ENCODE measurements around the gene SLC25A17.
"Not testable (repeated sequence)": the region's sequence is repeated elsewhere in the genome, so short reads cannot be mapped to it uniquely, and the experiment has no call there.

Gene SLC25A17, protein sequence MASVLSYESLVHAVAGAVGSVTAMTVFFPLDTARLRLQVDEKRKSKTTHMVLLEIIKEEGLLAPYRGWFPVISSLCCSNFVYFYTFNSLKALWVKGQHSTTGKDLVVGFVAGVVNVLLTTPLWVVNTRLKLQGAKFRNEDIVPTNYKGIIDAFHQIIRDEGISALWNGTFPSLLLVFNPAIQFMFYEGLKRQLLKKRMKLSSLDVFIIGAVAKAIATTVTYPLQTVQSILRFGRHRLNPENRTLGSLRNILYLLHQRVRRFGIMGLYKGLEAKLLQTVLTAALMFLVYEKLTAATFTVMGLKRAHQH
- total RNA-seq, result 6.6 to 8.7 (median 8.0) reads per million in 3 donors

DNA sequence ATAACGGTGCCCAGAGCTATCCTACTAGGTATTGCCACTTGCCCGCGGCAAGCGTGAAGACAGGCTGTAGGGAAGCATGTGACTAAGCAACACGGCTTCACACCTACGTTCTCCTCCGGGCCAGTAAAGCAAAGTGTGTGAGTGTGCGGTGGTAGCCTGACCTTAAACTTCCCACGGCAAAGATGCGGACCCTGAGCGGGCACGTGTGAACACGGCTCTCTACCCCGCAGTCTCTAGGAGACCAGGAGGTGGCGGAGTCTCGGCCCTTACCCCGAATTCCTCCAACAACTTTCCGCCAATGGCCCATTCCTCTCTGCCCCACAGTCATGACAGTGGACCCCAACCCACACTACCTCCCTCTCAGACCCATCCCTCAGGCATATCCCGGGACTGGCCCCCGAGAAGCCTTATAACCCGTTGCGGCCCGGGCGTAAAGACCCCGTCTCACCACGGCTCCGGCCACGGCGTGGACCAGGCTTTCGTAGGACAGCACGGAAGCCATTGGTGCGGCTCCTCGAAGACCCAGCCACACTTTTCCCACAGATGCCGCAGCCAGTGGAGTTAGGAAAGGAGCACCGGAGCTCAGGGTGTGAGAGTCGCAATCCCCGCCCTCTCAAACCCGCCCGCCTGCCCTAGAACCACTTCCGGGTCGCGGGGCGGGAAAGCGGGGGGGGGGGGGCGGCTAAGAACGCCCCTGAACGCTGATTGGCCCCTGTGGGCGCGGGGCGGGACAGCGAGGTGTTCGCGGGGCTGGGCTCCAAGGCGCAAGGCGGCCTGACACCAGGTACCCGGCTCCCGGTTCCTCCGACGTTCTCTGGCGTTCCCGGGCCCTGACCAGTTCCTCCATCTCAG, at the start of gene SLC25A17:
Gene SLC25A17 (minus strand): TSS at position 600 of the 852 bp plus-strand sequence. CDS start 98 bp downstream, at position 502.
- H3K27me3 ChIP-seq (replicated peaks; ENCODE audit: control insufficient read depth, insufficient read depth, low read length, poor library complexity, severe bottlenecking), result no peaks in the 10 kb centered on the region
- H3K36me3 ChIP-seq (ENCODE audit: control insufficient read depth, insufficient read depth, low read length), result peaks cover under 1% of the 10 kb centered on the region
- H3K4me3 ChIP-seq (ENCODE audit: insufficient read depth, low read depth, low read length, poor library complexity, severe bottlenecking), result peak within 1 kb of the TSS; percentile 100
- no peaks in the 10 kb centered on the region for H3K9me3 ChIP-seq (ENCODE audit: control insufficient read depth, low read length)
- H3K27ac ChIP-seq (ENCODE audit: insufficient read depth, low read length, poor library complexity, severe bottlenecking), result peak within 1 kb of the TSS; percentile 87
- peaks cover 7% of the 10 kb centered on the region for H3K4me1 ChIP-seq (ENCODE audit: control insufficient read depth, insufficient read depth, low read length, poor library complexity, severe bottlenecking)
- DNase-seq, result peak; percentile 74 to 83 (median 82)

DNA sequence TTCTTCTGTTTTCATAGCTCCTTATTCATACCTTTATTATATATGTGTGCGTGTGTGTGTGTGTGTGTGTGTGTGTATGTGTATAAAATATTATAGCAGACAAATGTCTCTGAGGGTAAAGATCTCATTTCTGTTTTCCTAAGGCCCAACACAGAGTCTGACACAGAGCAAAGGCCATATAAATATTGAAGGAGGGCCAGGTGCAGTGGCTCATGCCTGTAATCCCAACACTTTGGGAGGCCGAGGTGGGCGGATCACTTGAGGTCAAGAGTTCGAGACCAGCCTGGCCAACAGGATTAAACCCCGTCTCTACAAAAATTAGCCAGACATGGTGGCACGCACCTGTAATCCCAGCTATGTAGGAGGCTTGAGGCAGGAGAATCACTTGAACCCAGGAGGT, 49.2 kb upstream of the SLC25A17 start:
- not testable (repeated sequence) for H3K27me3 ChIP-seq (replicated peaks; ENCODE audit: control insufficient read depth, insufficient read depth, low read length, poor library complexity, severe bottlenecking); H3K4me3 ChIP-seq (ENCODE audit: insufficient read depth, low read depth, low read length, poor library complexity, severe bottlenecking); H3K9me3 ChIP-seq (ENCODE audit: control insufficient read depth, low read length); H3K36me3 ChIP-seq (ENCODE audit: control insufficient read depth, insufficient read depth, low read length); DNase-seq; H3K4me1 ChIP-seq (ENCODE audit: control insufficient read depth, insufficient read depth, low read length, poor library complexity, severe bottlenecking); H3K27ac ChIP-seq (ENCODE audit: insufficient read depth, low read length, poor library complexity, severe bottlenecking)

GRCh38 chr22:40867109-40867508, 48.0 kb upstream of the SLC25A17 start:
- H3K4me3 ChIP-seq (ENCODE audit: insufficient read depth, low read depth, low read length, poor library complexity, severe bottlenecking), result no peak overlapping the region
- H3K36me3 ChIP-seq (ENCODE audit: control insufficient read depth, insufficient read depth, low read length), result peaks cover 2% of the 10 kb centered on the region
- H3K27me3 ChIP-seq (replicated peaks; ENCODE audit: control insufficient read depth, insufficient read depth, low read length, poor library complexity, severe bottlenecking), result no peaks in the 10 kb centered on the region
- no peak overlapping the region for H3K27ac ChIP-seq (ENCODE audit: insufficient read depth, low read length, poor library complexity, severe bottlenecking)
- H3K9me3 ChIP-seq (ENCODE audit: control insufficient read depth, low read length), result no peaks in the 10 kb centered on the region
- no peak for DNase-seq
- H3K4me1 ChIP-seq (ENCODE audit: control insufficient read depth, insufficient read depth, low read length, poor library complexity, severe bottlenecking), result no peaks in the 10 kb centered on the region

DNA sequence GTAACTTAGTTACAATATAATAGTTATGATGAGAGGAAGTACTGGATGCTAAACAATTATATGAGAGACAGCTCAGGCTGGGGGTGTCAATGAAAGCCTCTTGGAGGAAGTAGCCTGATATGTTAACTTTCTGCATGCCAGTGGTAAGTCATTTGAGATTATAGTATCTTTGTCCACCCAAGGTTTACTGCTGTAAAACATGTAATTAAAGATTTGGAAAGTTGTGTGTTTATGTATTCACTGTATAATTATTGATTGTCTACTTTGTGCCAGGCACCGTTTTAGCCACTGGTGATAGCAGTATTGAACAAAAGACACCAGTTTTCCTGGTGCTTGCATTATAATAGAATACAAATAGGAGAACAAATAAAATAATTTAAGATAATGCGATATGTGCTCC, 43.4 kb upstream of the SLC25A17 start:
- Histone ChIP-seq H3K9me3 (ENCODE audit: control insufficient read depth, low read length) (no peaks in the 10 kb centered on the region), H3K4me3 (ENCODE audit: insufficient read depth, low read depth, low read length, poor library complexity, severe bottlenecking) (no peak overlapping the region), H3K36me3 (ENCODE audit: control insufficient read depth, insufficient read depth, low read length) (no peaks in the 10 kb centered on the region), H3K27me3 (replicated peaks; ENCODE audit: control insufficient read depth, insufficient read depth, low read length, poor library complexity, severe bottlenecking) (no peaks in the 10 kb centered on the region), H3K27ac (ENCODE audit: insufficient read depth, low read length, poor library complexity, severe bottlenecking) (no peak overlapping the region), H3K4me1 (ENCODE audit: control insufficient read depth, insufficient read depth, low read length, poor library complexity, severe bottlenecking) (peaks cover 6% of the 10 kb centered on the region)
- DNase-seq, result no peak

- Histone ChIP-seq H3K36me3 (ENCODE audit: control insufficient read depth, insufficient read depth, low read length) (no peaks in the 10 kb centered on the region), H3K4me1 (ENCODE audit: control insufficient read depth, insufficient read depth, low read length, poor library complexity, severe bottlenecking) (peaks cover 10% of the 10 kb centered on the region), H3K9me3 (ENCODE audit: control insufficient read depth, low read length) (no peaks in the 10 kb centered on the region), H3K4me3 (ENCODE audit: insufficient read depth, low read depth, low read length, poor library complexity, severe bottlenecking) (no peak within 1 kb of the TSS), H3K27ac (ENCODE audit: insufficient read depth, low read length, poor library complexity, severe bottlenecking) (no peak within 1 kb of the TSS), H3K27me3 (replicated peaks; ENCODE audit: control insufficient read depth, insufficient read depth, low read length, poor library complexity, severe bottlenecking) (no peaks in the 10 kb centered on the region)
- DNase-seq, result no peak
Observed at GRCh38 chr22:40862013-40862412, 42.9 kb upstream of the SLC25A17 start, which contains the start of gene DNAJB7. DNAJB7 (minus strand) TSS chr22:40862113; CDS start chr22:40861994, 119 bp downstream.

DNA sequence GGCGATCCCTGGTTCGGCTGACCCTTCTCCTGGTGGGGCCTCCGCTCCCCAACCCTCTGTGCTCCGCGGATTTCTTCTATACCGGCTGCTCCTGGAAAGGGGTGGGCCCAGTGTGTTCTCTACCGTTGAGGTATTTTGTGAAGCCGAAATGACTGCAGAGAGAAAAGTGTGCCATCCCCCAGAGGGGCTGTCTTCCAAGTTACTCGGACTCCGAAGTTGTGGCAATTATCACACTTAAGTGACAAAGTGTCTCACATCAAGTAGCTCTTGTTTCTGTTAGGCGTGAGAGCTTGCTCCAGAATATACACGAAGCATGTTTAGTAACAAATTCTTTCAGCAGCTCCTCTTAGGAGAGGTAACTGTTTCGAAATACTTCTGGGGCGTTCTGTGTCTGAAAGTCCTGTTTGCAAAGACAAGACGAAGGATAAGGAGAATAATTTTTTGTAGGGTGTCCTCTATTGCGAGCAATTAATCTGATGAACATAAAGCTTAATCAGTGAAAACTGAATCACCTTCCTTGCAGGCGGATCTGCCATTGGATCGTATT, 38.2 kb upstream of the SLC25A17 start:
- Histone ChIP-seq H3K36me3 (ENCODE audit: control insufficient read depth, insufficient read depth, low read length) (no peaks in the 10 kb centered on the region), H3K9me3 (ENCODE audit: control insufficient read depth, low read length) (no peaks in the 10 kb centered on the region), H3K27ac (ENCODE audit: insufficient read depth, low read length, poor library complexity, severe bottlenecking) (peak overlapping the region; percentile 95), H3K4me1 (ENCODE audit: control insufficient read depth, insufficient read depth, low read length, poor library complexity, severe bottlenecking) (peaks cover 24% of the 10 kb centered on the region), H3K27me3 (replicated peaks; ENCODE audit: control insufficient read depth, insufficient read depth, low read length, poor library complexity, severe bottlenecking) (no peaks in the 10 kb centered on the region), H3K4me3 (ENCODE audit: insufficient read depth, low read depth, low read length, poor library complexity, severe bottlenecking) (peak overlapping the region; percentile 87)
- DNase-seq, result no peak

- peak within 1 kb of the TSS; percentile 95 for H3K27ac ChIP-seq (ENCODE audit: insufficient read depth, low read length, poor library complexity, severe bottlenecking)
- DNase-seq, result peak; percentile 92 to 95 (median 94)
- H3K27me3 ChIP-seq (replicated peaks; ENCODE audit: control insufficient read depth, insufficient read depth, low read length, poor library complexity, severe bottlenecking), result no peaks in the 10 kb centered on the region
- H3K4me3 ChIP-seq (ENCODE audit: insufficient read depth, low read depth, low read length, poor library complexity, severe bottlenecking), result peak within 1 kb of the TSS; percentile 87
- H3K9me3 ChIP-seq (ENCODE audit: control insufficient read depth, low read length), result no peaks in the 10 kb centered on the region
- H3K4me1 ChIP-seq (ENCODE audit: control insufficient read depth, insufficient read depth, low read length, poor library complexity, severe bottlenecking), result peaks cover 24% of the 10 kb centered on the region
- H3K36me3 ChIP-seq (ENCODE audit: control insufficient read depth, insufficient read depth, low read length), result no peaks in the 10 kb centered on the region
Observed at GRCh38 chr22:40856513-40857308, 37.6 kb upstream of the SLC25A17 start, which contains the start of the genes ST13 and XPNPEP3. ST13 (minus strand) TSS chr22:40856639; CDS start chr22:40856540, 99 bp downstream. XPNPEP3 (plus strand) TSS chr22:40857148; CDS start chr22:40857182, 34 bp downstream.

- DNase-seq, result peak in 1 of 3 donors; percentile 1
- peaks cover 24% of the 10 kb centered on the region for H3K4me1 ChIP-seq (ENCODE audit: control insufficient read depth, insufficient read depth, low read length, poor library complexity, severe bottlenecking)
- H3K27ac ChIP-seq (ENCODE audit: insufficient read depth, low read length, poor library complexity, severe bottlenecking), result peak overlapping the region; percentile 95
- no peaks in the 10 kb centered on the region for H3K9me3 ChIP-seq (ENCODE audit: control insufficient read depth, low read length)
- H3K27me3 ChIP-seq (replicated peaks; ENCODE audit: control insufficient read depth, insufficient read depth, low read length, poor library complexity, severe bottlenecking), result no peaks in the 10 kb centered on the region
- peak overlapping the region; percentile 87 for H3K4me3 ChIP-seq (ENCODE audit: insufficient read depth, low read depth, low read length, poor library complexity, severe bottlenecking)
- no peaks in the 10 kb centered on the region for H3K36me3 ChIP-seq (ENCODE audit: control insufficient read depth, insufficient read depth, low read length)
Observed at GRCh38 chr22:40855979-40856512, 36.9 kb upstream of the SLC25A17 start.
